ENCODE measurements around the gene RIMS1.

GRCh38 chr6:72149715-72150114 is 263.4 kb downstream of the RIMS1 start:
- TF ChIP-seq, protein P1, sequence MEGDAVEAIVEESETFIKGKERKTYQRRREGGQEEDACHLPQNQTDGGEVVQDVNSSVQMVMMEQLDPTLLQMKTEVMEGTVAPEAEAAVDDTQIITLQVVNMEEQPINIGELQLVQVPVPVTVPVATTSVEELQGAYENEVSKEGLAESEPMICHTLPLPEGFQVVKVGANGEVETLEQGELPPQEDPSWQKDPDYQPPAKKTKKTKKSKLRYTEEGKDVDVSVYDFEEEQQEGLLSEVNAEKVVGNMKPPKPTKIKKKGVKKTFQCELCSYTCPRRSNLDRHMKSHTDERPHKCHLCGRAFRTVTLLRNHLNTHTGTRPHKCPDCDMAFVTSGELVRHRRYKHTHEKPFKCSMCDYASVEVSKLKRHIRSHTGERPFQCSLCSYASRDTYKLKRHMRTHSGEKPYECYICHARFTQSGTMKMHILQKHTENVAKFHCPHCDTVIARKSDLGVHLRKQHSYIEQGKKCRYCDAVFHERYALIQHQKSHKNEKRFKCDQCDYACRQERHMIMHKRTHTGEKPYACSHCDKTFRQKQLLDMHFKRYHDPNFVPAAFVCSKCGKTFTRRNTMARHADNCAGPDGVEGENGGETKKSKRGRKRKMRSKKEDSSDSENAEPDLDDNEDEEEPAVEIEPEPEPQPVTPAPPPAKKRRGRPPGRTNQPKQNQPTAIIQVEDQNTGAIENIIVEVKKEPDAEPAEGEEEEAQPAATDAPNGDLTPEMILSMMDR (IDR thresholded peaks at IDR 0.05), result no peak
- no peak for TF ChIP-seq POLR2A (IDR thresholded peaks at IDR 0.05)

Data from adrenal gland (tissue), 5 donors.